BE2C (cell line): Measurements from ENCODE around the gene C1QL4. TPM values are rescaled to one million over a fixed set of nuclear protein-coding genes. Genes with fewer than 3 reads are reported as not detected.
"Not testable (repeated sequence)": the region's sequence is repeated elsewhere in the genome, so short reads cannot be mapped to it uniquely, and the experiment has no call there.

ENCODE experiments used
- DNase-seq: peaks from one replicate; pipeline ENCODE4 v3.0.0-alpha.2; 2020
- H3K27me3 ChIP-seq: fragments of 250-450 bp; sonication (Bioruptor Pico); 2 replicates; pipeline ENCODE4 v1.5.1; 2020; ENCODE audit warnings: mild to moderate bottlenecking
- H3K36me3 ChIP-seq: fragments of 250-450 bp; sonication (Bioruptor Pico); 2 replicates; pipeline ENCODE4 v1.5.1; 2020; ENCODE audit warnings: mild to moderate bottlenecking
- H3K4me1 ChIP-seq: fragments of 250-450 bp; sonication (Bioruptor Pico); 2 replicates; pipeline ENCODE4 v1.5.1; 2020
- H3K4me3 ChIP-seq: 2 replicates; pipeline ENCODE4 v1.5.1; 2011; ENCODE audit warnings: low read depth, low read length
- H3K9me3 ChIP-seq: fragments of 250-450 bp; sonication (Bioruptor Pico); 2 replicates; pipeline ENCODE4 v1.5.1; 2020
- polyA plus RNA-seq: library from polyadenylated mRNA; unstranded; fragments of >200 nt; gene quantifications from one replicate; pipeline ENCODE4 v1.2.1, GENCODE V29; 2012; ENCODE audit warnings: low read depth, missing spikeins; ENCODE audit not compliant: insufficient read length, insufficient read depth
- TF ChIP-seq, protein P1 (sequence below): IDR thresholded peaks from 2 replicates; pipeline ENCODE4 v1.5.1; 2012; ENCODE audit warnings: mild to moderate bottlenecking, low read depth, low read length

C1QL4 gene
- polyA plus RNA-seq: 4.9 TPM

DNA sequence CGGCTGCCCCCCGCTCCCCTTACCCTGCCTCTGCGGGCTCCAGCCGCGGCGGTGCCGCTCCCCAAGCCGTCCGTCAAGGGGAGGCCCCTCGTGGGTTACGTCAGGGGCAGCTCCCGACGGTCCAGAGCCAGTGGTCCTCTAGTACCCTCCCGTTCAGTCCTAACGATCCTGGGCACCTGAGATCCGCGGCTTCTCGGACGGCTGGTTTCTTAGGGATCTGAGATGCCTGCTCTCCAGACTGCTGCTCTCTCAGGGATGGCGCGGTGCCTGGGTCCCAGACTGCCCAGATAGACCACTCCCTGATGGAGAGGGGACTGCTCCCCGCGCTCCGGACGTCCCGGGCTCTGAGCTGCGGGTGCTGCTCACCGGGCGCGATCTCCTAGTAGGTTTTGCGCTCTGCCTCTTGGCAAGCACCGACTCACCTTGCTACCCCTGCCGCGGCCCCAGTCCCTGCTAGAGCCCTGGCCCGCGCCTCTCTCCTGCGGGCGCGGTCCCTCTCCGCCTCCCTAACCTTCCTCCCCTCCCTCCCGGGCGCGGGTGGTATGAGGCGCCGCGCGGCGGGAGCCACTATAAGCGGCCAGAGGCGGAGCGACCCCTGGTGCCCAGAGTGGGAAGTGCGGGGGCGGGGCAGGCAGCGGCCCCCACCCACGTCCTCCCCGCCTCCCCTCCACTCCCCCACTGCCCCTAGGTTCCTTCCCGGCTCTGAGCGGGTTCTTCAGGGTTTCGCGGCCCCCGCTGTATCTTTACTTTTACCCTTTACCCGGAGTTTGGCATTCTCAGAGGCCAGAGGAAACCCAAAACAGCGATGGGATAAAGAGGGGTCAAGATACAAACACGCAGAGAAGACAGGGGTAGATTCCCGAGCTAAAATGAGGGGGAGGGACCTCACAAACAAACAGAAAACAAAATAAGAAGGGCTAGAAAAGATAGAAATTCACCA, at the start of gene C1QL4:
C1QL4 (minus strand) TSS at position 544 of the 940 bp plus-strand sequence. CDS start 711 bp downstream, outside the sequence.
- Histone ChIP-seq H3K27me3 (peaks cover 3% of the 10 kb centered on the region; the same call in 1 of the 2 replicates), H3K36me3 (no peaks in the 10 kb centered on the region), H3K4me3 (peak within 1 kb of the TSS; percentile 76), H3K9me3 (no peaks in the 10 kb centered on the region), H3K4me1 (peaks cover 16% of the 10 kb centered on the region)
- TF ChIP-seq, protein P1, sequence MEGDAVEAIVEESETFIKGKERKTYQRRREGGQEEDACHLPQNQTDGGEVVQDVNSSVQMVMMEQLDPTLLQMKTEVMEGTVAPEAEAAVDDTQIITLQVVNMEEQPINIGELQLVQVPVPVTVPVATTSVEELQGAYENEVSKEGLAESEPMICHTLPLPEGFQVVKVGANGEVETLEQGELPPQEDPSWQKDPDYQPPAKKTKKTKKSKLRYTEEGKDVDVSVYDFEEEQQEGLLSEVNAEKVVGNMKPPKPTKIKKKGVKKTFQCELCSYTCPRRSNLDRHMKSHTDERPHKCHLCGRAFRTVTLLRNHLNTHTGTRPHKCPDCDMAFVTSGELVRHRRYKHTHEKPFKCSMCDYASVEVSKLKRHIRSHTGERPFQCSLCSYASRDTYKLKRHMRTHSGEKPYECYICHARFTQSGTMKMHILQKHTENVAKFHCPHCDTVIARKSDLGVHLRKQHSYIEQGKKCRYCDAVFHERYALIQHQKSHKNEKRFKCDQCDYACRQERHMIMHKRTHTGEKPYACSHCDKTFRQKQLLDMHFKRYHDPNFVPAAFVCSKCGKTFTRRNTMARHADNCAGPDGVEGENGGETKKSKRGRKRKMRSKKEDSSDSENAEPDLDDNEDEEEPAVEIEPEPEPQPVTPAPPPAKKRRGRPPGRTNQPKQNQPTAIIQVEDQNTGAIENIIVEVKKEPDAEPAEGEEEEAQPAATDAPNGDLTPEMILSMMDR: peak; percentile 80
- peak; percentile 91 for DNase-seq

DNA sequence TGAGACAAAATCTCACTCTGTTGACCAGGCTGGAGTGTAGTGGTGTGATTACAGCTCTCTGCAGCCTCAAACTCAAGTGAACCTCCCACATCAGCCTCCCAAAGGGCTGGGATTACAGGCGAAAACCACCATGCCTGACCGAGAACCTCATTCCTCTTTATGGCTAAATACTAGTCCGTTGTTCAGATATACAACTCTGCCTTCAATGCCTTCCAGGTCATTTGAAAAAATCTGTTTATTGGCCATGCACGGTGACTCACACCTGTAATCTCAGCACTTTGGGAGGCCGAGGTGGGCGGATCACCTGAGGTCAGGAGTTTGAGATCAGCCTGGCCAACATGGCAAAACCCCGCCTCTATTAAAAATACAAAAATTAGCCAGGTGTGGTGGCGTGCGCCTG, 43.2 kb upstream of the C1QL4 start:
- not testable (repeated sequence) for H3K4me3 ChIP-seq, H3K27me3 ChIP-seq, H3K4me1 ChIP-seq, DNase-seq, H3K36me3 ChIP-seq, H3K9me3 ChIP-seq

DNA sequence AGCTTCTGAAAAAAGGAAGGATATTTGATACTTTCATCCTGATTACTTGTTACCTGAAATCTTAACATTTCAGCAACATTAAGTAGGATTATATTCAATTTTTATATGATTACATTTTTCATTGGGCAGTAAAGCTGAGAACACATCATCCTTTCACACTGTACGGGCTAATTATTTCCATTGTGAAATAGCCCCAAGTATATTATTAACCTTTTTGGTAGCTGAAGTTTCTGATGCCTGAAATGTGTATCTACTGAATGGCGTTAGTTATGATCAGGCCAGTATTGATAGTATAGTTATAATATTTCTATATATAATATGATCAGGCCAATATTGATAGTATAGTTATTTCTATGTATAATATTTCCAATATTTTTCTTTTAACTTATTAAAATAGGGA, 40.4 kb upstream of the C1QL4 start:
- no peak overlapping the region for H3K4me3 ChIP-seq
- H3K36me3 ChIP-seq: peaks cover 7% of the 10 kb centered on the region
- no peaks in the 10 kb centered on the region for H3K4me1 ChIP-seq
- TF ChIP-seq, protein P1: no peak
- no peak for DNase-seq
- H3K27me3 ChIP-seq: no peaks in the 10 kb centered on the region
- no peaks in the 10 kb centered on the region for H3K9me3 ChIP-seq

DNA sequence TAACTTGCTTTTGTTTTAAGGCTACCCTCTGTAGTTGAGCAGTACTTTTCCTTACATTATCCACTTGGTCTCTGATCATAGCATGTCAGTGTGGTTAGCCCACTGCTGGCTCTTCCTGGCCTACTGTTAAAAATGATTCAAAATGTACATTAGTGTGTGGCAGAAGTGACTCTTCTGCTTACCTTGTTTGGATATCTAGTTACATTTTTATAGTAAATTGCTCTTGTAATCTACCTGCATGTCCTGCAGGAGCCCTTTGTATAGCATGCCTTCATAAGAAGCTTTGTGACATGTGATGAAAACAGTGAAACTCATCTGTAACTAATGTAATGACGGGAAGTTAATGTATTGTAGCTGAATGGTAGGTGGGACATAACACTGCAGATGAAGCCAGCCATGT, 38.4 kb upstream of the C1QL4 start:
- H3K4me1 ChIP-seq: no peaks in the 10 kb centered on the region
- TF ChIP-seq, protein P1: no peak
- peaks cover 10% of the 10 kb centered on the region for H3K36me3 ChIP-seq
- no peak for DNase-seq
- no peaks in the 10 kb centered on the region for H3K9me3 ChIP-seq
- H3K27me3 ChIP-seq: no peaks in the 10 kb centered on the region
- no peak overlapping the region for H3K4me3 ChIP-seq

DNA sequence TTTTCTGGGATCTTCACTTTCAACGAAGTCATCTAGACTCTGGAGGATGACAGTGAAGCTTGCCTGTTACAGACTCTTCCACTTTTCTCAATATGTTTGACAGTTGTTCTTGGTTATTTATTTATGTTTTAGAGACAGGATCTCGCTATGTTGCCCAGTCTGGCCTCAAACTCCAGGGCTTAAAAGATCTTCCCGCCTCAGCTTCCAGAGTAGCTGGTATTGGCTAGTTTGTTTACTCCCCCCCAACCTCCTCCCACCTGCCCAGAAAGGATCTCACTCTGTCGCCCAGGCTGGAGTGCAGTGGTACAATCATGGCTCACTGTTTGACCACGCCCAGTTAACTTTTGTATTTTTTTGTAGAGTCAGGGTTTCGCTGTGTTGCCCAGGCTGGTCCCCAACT, 33.6 kb upstream of the C1QL4 start:
- Histone ChIP-seq H3K4me3 (no peak overlapping the region), H3K4me1 (no peaks in the 10 kb centered on the region; the same call in none of the 2 replicates), H3K36me3 (peaks cover 10% of the 10 kb centered on the region), H3K9me3 (no peaks in the 10 kb centered on the region), H3K27me3 (no peaks in the 10 kb centered on the region)
- TF ChIP-seq, protein P1: no peak
- no peak for DNase-seq

DNA sequence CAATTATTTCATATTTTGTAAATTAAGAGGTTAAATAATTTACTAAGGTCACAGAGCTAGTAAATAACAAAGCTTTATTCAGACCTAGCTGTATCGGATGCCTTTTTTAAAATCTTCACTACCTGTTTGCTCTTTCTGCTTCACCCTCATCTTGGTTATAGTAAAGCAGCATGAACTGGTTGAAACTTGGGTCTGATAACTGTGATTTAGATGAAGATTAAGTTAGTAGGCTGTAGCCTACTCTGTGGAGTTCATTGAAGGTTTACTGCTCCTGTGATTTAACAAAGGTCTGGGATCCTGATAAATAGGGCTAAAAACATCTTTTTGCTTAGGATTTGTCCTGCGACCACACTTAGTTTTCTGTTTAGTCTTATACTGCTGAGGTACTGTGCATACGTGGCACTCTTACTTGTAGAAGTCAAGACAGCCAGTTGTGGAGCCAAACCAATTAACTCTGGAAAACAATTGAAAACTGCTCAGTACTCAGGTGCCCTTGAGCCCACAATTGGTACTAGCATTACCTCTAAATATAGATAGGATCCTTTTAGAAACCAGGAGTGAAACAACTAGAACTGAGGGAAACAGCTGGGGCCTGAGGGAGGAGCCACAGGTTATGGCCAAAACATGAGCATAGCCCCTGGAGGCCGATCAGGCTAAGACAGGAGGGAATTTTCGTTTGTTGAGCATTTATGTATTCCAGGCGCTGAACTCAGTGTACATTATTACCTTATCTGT, 32.6 kb upstream of the C1QL4 start:
- H3K9me3 ChIP-seq: no peaks in the 10 kb centered on the region
- peaks cover 10% of the 10 kb centered on the region for H3K36me3 ChIP-seq
- H3K4me3 ChIP-seq: no peak overlapping the region
- DNase-seq: peak; percentile 45
- no peaks in the 10 kb centered on the region; the same call in none of the 2 replicates for H3K4me1 ChIP-seq
- H3K27me3 ChIP-seq: no peaks in the 10 kb centered on the region
- TF ChIP-seq, protein P1: peak; percentile 57
